ENCODE results near the gene KATNA1.
"Not testable (repeated sequence)": the region's sequence is repeated elsewhere in the genome, so short reads cannot be mapped to it uniquely, and the experiment has no call there.

Gene KATNA1

GRCh38 chr6:149648148-149649145 is at the start of gene KATNA1:
TSS of gene KATNA1 (minus strand) at chr6:149648714. CDS start at chr6:149638547, 10,167 bp downstream.
- DNase-seq, result peak; percentile 95

- no peak for DNase-seq
Observed at GRCh38 chr6:149698175-149698574, 49.7 kb upstream of the KATNA1 start.

- DNase-seq, result no peak
Observed at GRCh38 chr6:149696901-149697300, 48.4 kb upstream of the KATNA1 start.

GRCh38 chr6:149694921-149695320 is 46.4 kb upstream of the KATNA1 start:
- DNase-seq, result no peak

GRCh38 chr6:149691201-149691600 is 42.7 kb upstream of the KATNA1 start:
- DNase-seq, result no peak

- no peak for DNase-seq
Observed at GRCh38 chr6:149686230-149686629, 37.7 kb upstream of the KATNA1 start.

- no peak for DNase-seq
Observed at GRCh38 chr6:149683256-149683859, 34.8 kb upstream of the KATNA1 start.

GRCh38 chr6:149681845-149682244 is 33.3 kb upstream of the KATNA1 start:
- not testable (repeated sequence) for DNase-seq

GRCh38 chr6:149681209-149681608 is 32.7 kb upstream of the KATNA1 start:
- DNase-seq, result no peak

GRCh38 chr6:149680503-149680902 is 32.0 kb upstream of the KATNA1 start:
- DNase-seq, result no peak

- not testable (repeated sequence) for DNase-seq
Observed at GRCh38 chr6:149672265-149672664, 23.8 kb upstream of the KATNA1 start.

- no peak for DNase-seq
Observed at GRCh38 chr6:149660028-149660427, 11.5 kb upstream of the KATNA1 start.

- DNase-seq, result no peak
Observed at GRCh38 chr6:149657441-149657840, 8.9 kb upstream of the KATNA1 start.

- DNase-seq, result no peak
Observed at GRCh38 chr6:149651056-149651455, 2.5 kb upstream of the KATNA1 start.

- no peak for DNase-seq
Observed at GRCh38 chr6:149646599-149646998, 1.9 kb downstream of the KATNA1 start.

GRCh38 chr6:149642829-149643580 is 5.5 kb downstream of the KATNA1 start:
- no peak for DNase-seq

GRCh38 chr6:149636124-149636523 is 12.4 kb downstream of the KATNA1 start:
- no peak for DNase-seq

- DNase-seq, result no peak
Observed at GRCh38 chr6:149634315-149634714, 14.2 kb downstream of the KATNA1 start.

GRCh38 chr6:149628875-149629510 is 19.5 kb downstream of the KATNA1 start:
- DNase-seq, result peak; percentile 70

- DNase-seq, result no peak
Observed at GRCh38 chr6:149627672-149628071, 20.8 kb downstream of the KATNA1 start.

GRCh38 chr6:149615805-149616204 is 32.7 kb downstream of the KATNA1 start:
- no peak for DNase-seq

- peak; percentile 6 for DNase-seq
Observed at GRCh38 chr6:149614337-149614736, 34.2 kb downstream of the KATNA1 start.

Measured in suppressor macrophage treated with lipopolysaccharide for 4 hours (primary cell).